Spleen (tissue), 7 donors: ENCODE measurements around the gene SEPTIN10.

Source experiments
- CTCF ChIP-seq, 11 experiments: fragments of 200-600 bp in 7 of 11; fragments of 450-650 bp in 4 of 11; sonication (generic) in 4 of 11; IDR thresholded peaks in 8 of 11; conservative IDR thresholded peaks in 3 of 11; 1 replicate in 7 of 11; 2 replicates in 4 of 11; pipeline versions ENCODE4 v1.4.0 to v1.8.0; 2016 to 2021; ENCODE audit warnings: antibody characterized with exemption in 11 of 11, inconsistent platforms in 4 of 11, mild to moderate bottlenecking in 1 of 11
- POLR2A ChIP-seq, 3 donors: fragments of 450-650 bp; IDR thresholded peaks; one replicate each; pipeline ENCODE4 v1.5.1; 2017; ENCODE audit warnings: antibody characterized with exemption in 3 of 3, mild to moderate bottlenecking in 1 of 3
- POLR2AphosphoS5 ChIP-seq, 3 donors: sonication (generic); formaldehyde crosslinking; IDR thresholded peaks; one replicate each; pipeline ENCODE4 v1.5.1; 2017; ENCODE audit warnings: antibody characterized with exemption in 3 of 3
- donor health status: DM: no; HTN: no; CAD: no; lungs with moderate emphysema.
- donor health status: DM: no; HTN: no; CAD: no.
- donor health status: DM: no; HTN: no; CAD: no.

DNA sequence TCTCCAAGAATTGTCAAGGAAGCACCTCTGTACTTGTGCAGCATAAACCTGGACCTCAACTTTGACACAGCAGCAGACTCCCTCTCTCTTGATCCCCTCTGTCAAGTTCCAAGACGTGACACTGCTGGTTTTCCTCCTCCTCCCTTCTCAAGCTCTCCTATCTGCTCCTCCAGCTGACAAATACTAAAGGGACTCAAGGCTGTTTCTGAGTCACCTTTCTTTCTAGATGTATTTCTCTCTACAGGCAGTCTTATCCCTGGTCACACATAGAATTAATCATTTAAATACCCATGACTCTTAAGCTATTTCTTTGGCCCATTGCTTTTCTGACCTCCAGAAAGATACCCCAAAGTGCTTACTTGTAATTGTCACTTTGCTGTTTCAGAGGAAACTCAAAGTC is 53.5 kb downstream of the SEPTIN10 start:
- no peak for TF ChIP-seq CTCF (IDR thresholded peaks at IDR 0.05 in 8 of 11, conservative IDR thresholded peaks at IDR 0.05 in 3 of 11)
- TF ChIP-seq POLR2A (IDR thresholded peaks at IDR 0.05), result no peak
- no peak for TF ChIP-seq POLR2AphosphoS5 (IDR thresholded peaks at IDR 0.05)
